Cardiac muscle cell (in vitro differentiated cells and primary cell): ENCODE measurements around the gene CACNA2D3. TPM values are rescaled to one million over a fixed set of nuclear protein-coding genes. Genes with fewer than 3 reads are reported as not detected.

Experiments used
- DNase-seq, 2 donors: peaks; one replicate each; pipeline versions ENCODE4 v3.0.0 to v3.0.0-alpha.2; 2010 to 2017; ENCODE audit warnings: low read depth in 1 of 2, low spot score in 1 of 2
- H3K27ac ChIP-seq: fragments of 200-600 bp; sonication (generic); 2 replicates; pipeline ENCODE4 v1.5.1; 2016
- H3K27me3 ChIP-seq: fragments of 200-600 bp; sonication (generic); 2 replicates; pipeline ENCODE4 v1.6.0; 2016; ENCODE audit warnings: control low read depth
- H3K36me3 ChIP-seq: fragments of 200-600 bp; sonication (generic); 2 replicates; pipeline ENCODE4 v1.5.1; 2016; ENCODE audit warnings: control low read depth
- H3K4me1 ChIP-seq: fragments of 200-600 bp; sonication (generic); 2 replicates; pipeline ENCODE4 v1.8.1; 2017; ENCODE audit warnings: low read depth, mild to moderate bottlenecking, mixed run types
- H3K4me3 ChIP-seq: fragments of 200-600 bp; sonication (generic); 2 replicates; pipeline ENCODE4 v1.5.1; 2016; ENCODE audit warnings: mild to moderate bottlenecking
- H3K9me3 ChIP-seq: fragments of 200-600 bp; sonication (generic); 2 replicates; pipeline ENCODE4 v1.5.1; 2017; ENCODE audit warnings: low read depth, mild to moderate bottlenecking, control low read depth
- polyA plus RNA-seq: library from polyadenylated mRNA; unstranded; fragments of >200 nt; fragmentation: Nextera tagmentation; extraction: Ambion mirVana; gene quantifications from 2 replicates; pipeline ENCODE4 v1.2.1, GENCODE V29; 2016
- total RNA-seq: library from RNA; depleted of rRNA; stranded (reverse); fragments of >200 nt; gene quantifications from 2 replicates; pipeline ENCODE4 v1.2.3, GENCODE V29; 2016
- TF ChIP-seq, protein P1 (sequence below): IDR thresholded peaks from 2 replicates; pipeline ENCODE4 v1.5.1; 2012; ENCODE audit warnings: low read depth, mild to moderate bottlenecking, low read length

Gene CACNA2D3
- total and polyA plus RNA-seq, 2 experiments from 2014 or later: 0.45 to 0.59 TPM

DNA sequence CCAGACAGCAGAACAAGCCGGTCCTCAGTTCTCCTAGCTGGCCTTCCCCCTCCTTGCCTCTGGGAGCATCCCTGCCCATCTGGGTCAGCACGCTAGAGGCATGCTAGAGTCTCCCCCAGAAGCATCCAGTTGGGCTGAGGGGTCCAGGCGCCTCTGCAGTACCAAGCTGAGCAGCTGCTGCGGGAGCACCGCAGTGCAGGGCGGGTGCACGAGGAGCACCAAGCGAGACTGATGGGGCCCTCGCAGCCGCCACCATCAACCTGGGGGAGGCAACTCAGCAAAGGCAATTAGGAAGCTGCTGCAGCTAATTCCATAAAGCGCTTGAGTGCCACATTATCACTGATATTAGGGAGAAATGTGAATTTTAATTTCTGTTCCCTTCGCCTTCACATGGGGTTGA lies 12.4 kb downstream of the CACNA2D3 start:
- H3K4me1 ChIP-seq: no peaks in the 10 kb centered on the region
- H3K4me3 ChIP-seq: no peak overlapping the region
- no peak overlapping the region for H3K27ac ChIP-seq
- H3K9me3 ChIP-seq: no peaks in the 10 kb centered on the region
- H3K27me3 ChIP-seq: no peaks in the 10 kb centered on the region
- no peaks in the 10 kb centered on the region for H3K36me3 ChIP-seq
- DNase-seq: no peak
- TF ChIP-seq, protein P1, sequence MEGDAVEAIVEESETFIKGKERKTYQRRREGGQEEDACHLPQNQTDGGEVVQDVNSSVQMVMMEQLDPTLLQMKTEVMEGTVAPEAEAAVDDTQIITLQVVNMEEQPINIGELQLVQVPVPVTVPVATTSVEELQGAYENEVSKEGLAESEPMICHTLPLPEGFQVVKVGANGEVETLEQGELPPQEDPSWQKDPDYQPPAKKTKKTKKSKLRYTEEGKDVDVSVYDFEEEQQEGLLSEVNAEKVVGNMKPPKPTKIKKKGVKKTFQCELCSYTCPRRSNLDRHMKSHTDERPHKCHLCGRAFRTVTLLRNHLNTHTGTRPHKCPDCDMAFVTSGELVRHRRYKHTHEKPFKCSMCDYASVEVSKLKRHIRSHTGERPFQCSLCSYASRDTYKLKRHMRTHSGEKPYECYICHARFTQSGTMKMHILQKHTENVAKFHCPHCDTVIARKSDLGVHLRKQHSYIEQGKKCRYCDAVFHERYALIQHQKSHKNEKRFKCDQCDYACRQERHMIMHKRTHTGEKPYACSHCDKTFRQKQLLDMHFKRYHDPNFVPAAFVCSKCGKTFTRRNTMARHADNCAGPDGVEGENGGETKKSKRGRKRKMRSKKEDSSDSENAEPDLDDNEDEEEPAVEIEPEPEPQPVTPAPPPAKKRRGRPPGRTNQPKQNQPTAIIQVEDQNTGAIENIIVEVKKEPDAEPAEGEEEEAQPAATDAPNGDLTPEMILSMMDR: no peak

DNA sequence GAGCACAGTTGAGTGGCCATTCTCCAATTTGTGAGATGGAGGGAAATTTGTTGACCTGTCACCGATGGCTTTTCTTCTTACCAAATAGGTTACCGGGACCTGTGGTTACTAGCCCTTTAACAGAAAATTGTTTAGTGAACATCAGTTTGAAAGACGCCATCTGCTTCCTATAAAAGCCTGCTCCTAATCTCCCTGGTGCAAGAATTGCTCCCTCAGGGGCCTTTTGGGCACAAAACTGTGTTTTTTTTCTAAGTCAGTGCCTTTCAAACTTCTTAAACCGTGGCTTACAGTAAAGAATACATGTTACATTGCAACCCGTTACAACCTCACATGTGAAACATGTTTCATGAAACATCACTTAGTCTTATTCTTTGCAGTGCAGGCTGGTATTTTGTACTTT lies 15.0 kb downstream of the CACNA2D3 start:
- Histone ChIP-seq H3K9me3 (no peaks in the 10 kb centered on the region), H3K4me1 (no peaks in the 10 kb centered on the region), H3K27me3 (no peaks in the 10 kb centered on the region), H3K27ac (no peak overlapping the region), H3K36me3 (no peaks in the 10 kb centered on the region), H3K4me3 (no peak overlapping the region)
- DNase-seq: no peak
- TF ChIP-seq, protein P1: no peak

DNA sequence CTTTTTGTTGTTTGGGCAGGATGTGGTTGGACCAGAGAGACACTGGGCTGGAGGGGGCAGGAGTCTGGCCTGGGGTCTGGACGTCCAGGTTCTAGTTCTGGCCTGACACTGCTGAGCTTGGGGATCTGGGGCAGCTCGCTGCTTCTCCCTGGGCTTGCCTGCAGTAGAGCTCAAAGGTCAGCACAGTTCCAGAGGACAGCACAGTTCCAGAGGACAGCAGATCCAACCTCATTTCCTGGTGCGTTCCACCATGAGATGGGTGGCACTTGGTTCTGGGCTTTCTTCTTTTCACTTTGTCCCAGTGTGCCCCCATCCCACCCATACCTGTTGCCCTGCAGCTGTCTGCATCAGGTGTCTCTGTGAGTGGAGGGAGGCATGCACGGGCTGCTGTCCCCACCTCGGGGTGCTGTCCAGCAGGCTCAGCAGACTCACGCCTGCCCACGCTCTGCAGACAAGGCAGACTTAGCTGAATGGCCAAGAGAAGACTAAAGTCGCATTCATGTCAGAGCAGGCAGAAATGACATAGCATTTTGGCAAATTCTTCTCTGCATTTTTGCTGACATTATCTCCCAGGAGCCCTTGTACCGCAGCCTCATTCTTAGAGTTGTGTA lies 16.7 kb downstream of the CACNA2D3 start:
- TF ChIP-seq, protein P1: no peak
- DNase-seq: peak in 1 of 2 donors; percentile 56
- Histone ChIP-seq H3K27ac (no peak overlapping the region), H3K27me3 (no peaks in the 10 kb centered on the region), H3K9me3 (no peaks in the 10 kb centered on the region), H3K4me3 (no peak overlapping the region), H3K36me3 (no peaks in the 10 kb centered on the region), H3K4me1 (no peaks in the 10 kb centered on the region)

DNA sequence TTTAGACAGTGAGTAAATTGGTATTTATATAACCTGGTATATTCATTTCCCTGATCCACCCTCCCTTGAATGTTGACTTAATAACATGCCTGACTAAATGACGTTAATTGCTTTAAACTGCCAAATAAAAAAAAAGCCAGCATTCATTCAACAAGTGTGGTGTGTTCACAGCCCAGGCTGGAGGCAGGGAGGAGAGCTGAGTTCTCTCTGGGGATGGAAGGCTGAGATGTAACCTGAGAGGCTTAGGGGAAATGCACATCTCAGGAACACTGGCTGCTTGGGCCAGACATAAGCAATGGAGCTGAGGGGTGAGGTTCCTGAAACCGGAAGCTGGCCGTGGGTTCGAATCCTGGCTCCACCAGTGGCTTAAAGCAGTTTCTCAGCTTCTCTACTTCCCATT lies 17.3 kb downstream of the CACNA2D3 start:
- Histone ChIP-seq H3K36me3 (no peaks in the 10 kb centered on the region), H3K9me3 (no peaks in the 10 kb centered on the region), H3K27me3 (no peaks in the 10 kb centered on the region), H3K4me1 (no peaks in the 10 kb centered on the region), H3K27ac (no peak overlapping the region), H3K4me3 (no peak overlapping the region)
- TF ChIP-seq, protein P1: no peak
- DNase-seq: no peak

DNA sequence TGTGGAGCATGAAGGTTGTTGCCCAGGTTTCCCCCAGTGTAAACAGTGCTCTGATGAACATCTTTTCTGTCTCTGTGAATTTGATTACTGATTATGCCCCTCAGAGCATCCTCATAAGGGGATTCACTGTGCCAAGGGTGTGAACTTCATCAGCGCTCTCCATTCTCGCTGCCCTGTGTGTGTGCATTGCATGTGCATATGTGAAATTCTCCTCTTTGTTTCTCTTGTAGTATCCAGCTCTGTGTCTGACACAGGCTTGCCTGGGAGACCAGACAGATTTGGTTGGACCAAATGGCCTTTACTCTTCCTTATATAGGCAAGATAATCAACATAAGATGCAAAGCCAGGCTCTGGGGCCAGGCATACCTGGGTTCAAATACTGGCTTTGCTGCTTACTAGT lies 21.9 kb downstream of the CACNA2D3 start:
- no peaks in the 10 kb centered on the region for H3K4me1 ChIP-seq
- H3K36me3 ChIP-seq: no peaks in the 10 kb centered on the region
- H3K9me3 ChIP-seq: no peaks in the 10 kb centered on the region
- H3K27ac ChIP-seq: no peak overlapping the region
- no peaks in the 10 kb centered on the region for H3K27me3 ChIP-seq
- H3K4me3 ChIP-seq: no peak overlapping the region
- DNase-seq: no peak
- TF ChIP-seq, protein P1: no peak
